Inflammatory macrophage (primary cell): Measurements from ENCODE around the gene FHAD1.

Experiments
- DNase-seq, 2 donors: peaks; one replicate each; pipeline ENCODE4 v3.0.0-alpha.2; 2020 to 2022

Gene FHAD1

DNA sequence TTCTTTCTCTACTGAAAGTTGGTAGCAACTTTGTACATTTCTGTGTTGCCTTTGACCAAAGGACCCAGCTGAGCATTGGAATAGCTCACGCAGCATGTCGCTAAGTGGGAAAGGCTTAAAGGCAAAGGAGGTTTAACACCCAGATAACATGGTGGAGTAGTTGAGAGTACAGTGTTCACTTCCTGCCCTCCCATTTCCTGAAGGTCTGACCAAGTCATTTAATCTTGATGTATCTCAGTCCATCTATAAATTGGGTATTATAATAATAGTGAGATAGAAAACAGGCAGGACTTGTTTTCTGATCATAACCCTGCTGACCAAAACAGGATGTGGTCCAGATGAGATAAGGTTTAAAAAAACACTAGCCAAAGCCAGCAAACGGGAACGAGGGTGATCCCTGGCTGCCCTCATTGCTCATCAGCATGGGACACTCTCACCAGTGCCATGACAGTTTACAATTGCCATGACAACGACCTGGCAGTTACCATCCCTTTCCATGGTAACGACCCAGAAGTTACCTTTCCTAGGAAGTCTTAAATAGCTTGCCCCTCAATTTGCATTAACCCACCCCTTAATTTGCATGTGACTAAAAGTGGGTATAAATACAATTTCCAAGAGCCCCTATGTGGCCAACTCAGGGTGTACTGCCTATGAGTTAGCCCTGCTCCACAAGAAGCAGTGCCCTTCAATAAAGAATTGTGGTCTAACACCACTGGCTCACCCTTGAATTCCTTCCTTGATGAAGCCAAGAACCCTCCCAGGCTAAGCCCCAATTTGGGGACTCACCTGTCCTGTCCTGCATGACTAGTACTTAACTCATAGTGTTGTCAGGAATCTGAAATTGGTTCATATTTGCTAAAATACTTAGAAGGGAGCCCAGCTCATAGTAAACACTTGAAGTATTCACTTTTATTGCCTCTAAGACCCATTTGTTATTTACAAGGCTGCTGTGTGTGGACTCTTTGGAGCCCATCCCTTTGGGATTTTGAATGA, 28.4 kb upstream of the FHAD1 start:
- DNase-seq: peak; percentile 84 to 92

DNA sequence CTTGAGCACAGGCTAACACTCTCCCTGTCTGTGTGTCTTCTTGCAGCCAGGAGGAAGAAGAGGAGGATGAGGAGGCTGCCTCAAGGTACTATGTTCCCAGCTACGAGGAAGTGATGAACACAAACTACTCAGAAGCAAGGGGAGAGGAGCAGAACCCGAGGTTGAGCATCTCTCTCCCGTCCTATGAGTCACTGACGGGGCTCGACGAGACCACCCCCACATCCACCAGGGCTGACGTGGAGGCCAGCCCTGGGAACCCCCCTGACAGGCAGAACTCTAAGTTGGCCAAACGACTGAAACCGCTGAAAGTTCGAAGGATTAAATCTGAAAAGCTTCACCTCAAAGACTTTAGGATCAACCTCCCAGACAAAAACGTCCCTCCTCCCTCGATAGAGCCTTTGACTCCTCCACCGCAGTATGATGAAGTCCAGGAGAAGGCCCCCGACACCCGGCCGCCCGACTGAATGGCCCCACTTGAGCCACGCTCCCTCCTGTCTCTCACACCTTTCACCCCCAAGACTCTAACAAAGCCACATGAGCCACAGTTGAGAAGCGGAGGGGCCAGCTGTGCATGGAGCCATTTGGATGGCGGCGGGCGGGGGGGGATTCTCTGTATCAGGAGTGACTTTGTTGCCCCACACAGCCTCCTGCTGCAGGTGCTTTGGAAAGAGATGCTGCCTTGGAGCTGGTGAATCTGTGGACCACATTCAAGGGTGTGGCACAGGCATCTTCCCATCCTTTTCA, 27.6 kb upstream of the FHAD1 start:
- DNase-seq: no peak

GRCh38 chr1:15220024-15220392, 27.0 kb upstream of the FHAD1 start:
- DNase-seq: no peak

GRCh38 chr1:15220825-15221431, 26.1 kb upstream of the FHAD1 start:
- no peak for DNase-seq

DNA sequence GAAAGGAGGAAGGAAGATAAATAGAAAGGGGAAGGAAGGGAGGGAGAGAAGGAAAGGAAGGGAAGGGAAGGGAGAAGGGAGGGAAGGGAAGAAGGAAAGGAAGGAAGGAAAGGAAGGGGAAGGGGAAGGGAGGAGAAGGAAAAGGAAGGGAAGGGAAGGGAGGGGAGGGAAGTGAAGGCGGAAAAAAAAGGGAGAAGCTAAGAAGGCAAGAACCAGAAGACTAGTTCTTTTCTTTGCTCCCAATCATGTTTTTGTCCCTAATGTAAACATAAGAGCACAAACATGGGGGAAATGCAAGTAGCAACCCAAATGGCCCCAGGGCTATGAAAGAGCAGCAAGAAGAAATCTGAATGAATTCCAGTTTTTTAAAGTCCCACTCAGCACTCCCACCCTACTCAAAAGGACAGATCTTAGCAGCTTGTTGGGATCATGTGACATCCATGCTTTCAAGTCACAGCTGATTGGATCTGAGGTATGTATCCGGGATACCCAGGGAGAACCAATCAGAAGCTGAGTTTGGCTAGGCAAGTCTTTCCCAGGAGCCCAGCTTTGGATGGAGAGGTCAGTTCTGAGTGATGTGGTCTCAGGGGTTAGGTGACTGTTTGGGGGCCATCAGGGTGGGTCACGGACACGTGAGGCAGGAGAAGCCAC, 24.2 kb upstream of the FHAD1 start:
- DNase-seq: no peak

- DNase-seq: peak; percentile 90 to 93
Measured at GRCh38 chr1:15224259-15224869, 22.7 kb upstream of the FHAD1 start.

GRCh38 chr1:15224974-15225373, 22.0 kb upstream of the FHAD1 start:
- DNase-seq: peak; percentile 38 to 43

GRCh38 chr1:15225461-15225860, 21.6 kb upstream of the FHAD1 start:
- DNase-seq: no peak

GRCh38 chr1:15226388-15227255, 20.4 kb upstream of the FHAD1 start:
- no peak for DNase-seq

GRCh38 chr1:15229707-15230131, 17.3 kb upstream of the FHAD1 start:
- peak; percentile 36 to 43 for DNase-seq

- DNase-seq: peak; percentile 82 to 90
Measured at GRCh38 chr1:15231714-15232201, 15.3 kb upstream of the FHAD1 start.

- DNase-seq: no peak
Measured at GRCh38 chr1:15233689-15234088, 13.3 kb upstream of the FHAD1 start.

DNA sequence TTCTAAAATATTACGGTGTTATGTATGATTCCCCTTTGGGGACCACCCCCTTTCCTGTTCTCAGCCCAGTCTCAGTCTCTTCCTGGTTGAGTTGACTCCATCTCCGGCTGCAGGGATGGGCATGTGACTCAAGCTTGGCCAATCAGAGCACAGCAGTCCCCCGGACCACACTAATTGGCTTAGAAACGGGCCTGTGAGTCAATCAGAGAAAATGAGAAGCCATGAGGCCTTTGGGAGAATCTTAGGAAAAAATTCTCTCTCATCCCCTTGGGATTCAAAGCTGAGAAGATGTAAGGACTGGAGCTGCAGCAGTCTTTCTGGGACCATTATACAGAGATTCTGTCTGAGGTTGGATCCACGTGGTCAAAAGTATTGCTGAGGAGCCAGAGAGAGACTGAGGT, 10.7 kb upstream of the FHAD1 start:
- DNase-seq: peak in 1 of 2 donors; percentile 65

DNA sequence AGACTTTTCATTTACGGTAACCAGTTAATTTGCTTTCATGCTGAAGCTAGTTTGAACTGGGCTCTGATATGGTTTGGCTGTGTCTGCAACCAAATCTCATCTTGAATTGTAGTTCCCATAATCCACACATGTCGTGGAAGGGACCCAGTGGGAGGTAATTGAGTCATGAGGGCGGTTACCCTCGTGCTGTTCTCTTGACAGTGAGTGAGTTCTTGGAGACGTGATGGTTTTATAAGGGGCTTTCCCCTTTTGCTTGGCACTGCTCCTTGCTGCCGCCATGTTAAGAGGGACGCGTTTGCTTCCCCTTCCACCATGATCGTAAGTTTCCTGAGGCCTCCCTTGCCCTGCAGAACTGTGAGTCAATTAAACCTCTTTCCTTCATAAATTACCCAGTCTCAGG, 10.3 kb upstream of the FHAD1 start:
- DNase-seq: peak; percentile 75 to 96

GRCh38 chr1:15238789-15239188, 8.2 kb upstream of the FHAD1 start:
- no peak for DNase-seq

- no peak for DNase-seq
Measured at GRCh38 chr1:15242766-15243165, 4.3 kb upstream of the FHAD1 start.

- no peak for DNase-seq
Measured at GRCh38 chr1:15243275-15244043, 3.6 kb upstream of the FHAD1 start.

DNA sequence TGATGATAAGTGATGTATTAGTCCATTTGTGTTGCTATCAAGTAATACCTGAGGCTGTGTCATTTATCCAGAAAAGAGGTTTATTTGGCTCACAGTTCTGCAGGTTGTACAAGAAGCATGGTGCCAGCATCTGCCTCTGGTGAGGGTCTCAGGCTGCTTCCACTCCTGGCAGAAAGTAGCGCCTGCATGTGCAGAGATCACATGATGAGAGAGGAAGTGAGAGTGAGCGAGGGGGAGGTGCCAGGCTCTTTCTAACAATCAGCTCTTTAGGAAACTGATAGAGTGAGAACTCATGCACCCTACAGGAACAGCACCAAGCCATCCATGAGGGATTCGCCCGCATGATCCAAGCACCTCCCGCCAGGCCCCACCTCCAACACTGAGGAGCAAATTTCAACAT, 2.2 kb upstream of the FHAD1 start:
- no peak for DNase-seq

- DNase-seq: peak; percentile 81 to 82
Measured at GRCh38 chr1:15245593-15246360, 1.2 kb upstream of the FHAD1 start.
